ENCODE measurements around the gene AHNAK2. TPM values are rescaled to one million over a fixed set of nuclear protein-coding genes. Genes with fewer than 3 reads are reported as not detected.

The AHNAK2 gene
- total and polyA plus RNA-seq, 2 of the 13 experiments (the other 11 are each of a cell fraction or from before 2014, with no cell fraction given), result 0.11 to 0.18 TPM

DNA sequence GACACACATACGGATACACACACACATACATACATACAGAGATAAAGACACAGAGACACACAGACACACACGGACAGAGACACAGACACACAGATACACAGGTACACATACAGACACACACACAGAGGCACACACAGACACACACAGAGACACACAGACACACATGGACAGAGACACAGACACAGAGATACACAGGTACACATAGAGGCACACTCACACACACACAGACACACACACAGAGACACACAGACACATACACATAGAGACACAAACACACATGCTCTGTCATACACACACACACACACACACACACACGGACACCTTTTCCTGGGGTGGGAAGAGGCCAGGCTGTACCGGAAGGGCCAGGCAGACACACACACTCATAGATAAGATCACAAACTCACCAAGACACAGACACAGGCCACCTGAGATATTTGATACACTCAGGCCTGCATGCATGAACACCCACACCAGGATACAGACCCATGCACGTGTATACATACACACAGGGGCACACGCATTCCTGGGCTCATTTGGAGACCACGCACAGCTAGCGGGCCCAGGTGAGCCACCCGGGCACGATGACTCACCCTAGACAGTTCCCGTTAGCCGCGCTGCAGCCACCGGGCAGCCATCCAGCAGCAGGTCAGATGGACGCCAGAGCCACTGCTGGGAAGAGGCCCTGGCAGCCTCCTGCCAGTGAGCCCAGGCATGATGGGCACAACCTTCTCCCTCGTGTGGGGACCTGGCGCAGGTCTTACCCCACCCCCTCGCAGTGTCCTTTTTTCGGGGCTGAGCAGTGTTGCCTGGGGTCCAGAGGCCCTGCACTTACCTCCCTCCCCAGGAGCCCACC, 1.8 kb upstream of the AHNAK2 start:
- Histone ChIP-seq H2AFZ (ENCODE audit: low read length) (no peak overlapping the region), H4K20me1 (ENCODE audit: insufficient read depth, low read length) (no peaks in the 10 kb centered on the region), H3K27ac (ENCODE audit: extremely low read length, insufficient read depth, low read length) (no peak overlapping the region), H3K4me1 (ENCODE audit: insufficient read depth, low read length) (peaks cover 63% of the 10 kb centered on the region), H3K4me3 (replicated peaks in 1 of 3; ENCODE audit: insufficient read depth in 1 of 3, low read depth in 2 of 3, low read length in 3 of 3) (peak overlapping the region in 2 of 3 experiments; percentile 7 to 18; a peak in 2 of 6 replicates), H3K79me2 (ENCODE audit: insufficient read depth, low read length) (no peaks in the 10 kb centered on the region), H3K4me2 (ENCODE audit: low read depth, low read length) (peak overlapping the region; percentile 36; the same call in 1 of the 2 replicates), H3K9me3 (ENCODE audit: low read length) (no peaks in the 10 kb centered on the region), H3K27me3 (ENCODE audit: control insufficient read depth in 1 of 2, insufficient read depth in 2 of 2, low read length in 2 of 2) (peaks cover 18 to 82% of the 10 kb centered on the region in 2 experiments; a peak in 4 of 5 replicates), H3K36me3 (replicated peaks in 1 of 2; ENCODE audit: control insufficient read depth in 1 of 2, insufficient read depth in 2 of 2, low read length in 2 of 2) (no peaks in the 10 kb centered on the region), H3K9ac (ENCODE audit: insufficient read depth, low read depth, low read length) (no peak overlapping the region)
- in situ Hi-C loops (cut with HindIII; ENCODE audit: extremely low pct_ligation_motif_present, low pct_unique_long_range_greater_than_20kb) (no loop called here), intact Hi-C loops (cut with micrococcal nuclease; ENCODE audit: unreplicated experiment) (loop anchor here (5.0 kb wide), 1 partner anchor 42 kb away; the partner anchor contains the start of gene CDCA4)
- peak; percentile 28 for FAIRE-seq
- ChIA-PET CTCF (ENCODE audit: low intra/inter-chr PET ratio, low total read pairs) (interaction anchor here (6.7 kb wide), 1 partner anchor 65 kb away, joined by 146 read pairs; no protein-coding TSS in a partner anchor), POLR2A (no interaction called here)
- DNase-seq (ENCODE audit: low spot score), result no peak
- WGBS (ENCODE audit: low lambda C conversion rate), result 0% methylated on average over 3 of the region's 19 CpGs
- peak; percentile 3; the same call in 1 of the 3 replicates for ATAC-seq
- BruUV-seq (replicated peaks), result no TSS peak
- no peak for TF ChIP-seq ZNF326 (CRISPR knock-in tag; IDR thresholded peaks at IDR 0.05; ENCODE audit: borderline replicate concordance)
- no peak for TF ChIP-seq TARDBP (CRISPR knock-in tag; IDR thresholded peaks at IDR 0.05)
- TF ChIP-seq FOSL1 (CRISPR knock-in tag; IDR thresholded peaks at IDR 0.05; ENCODE audit: borderline replicate concordance), result peak; percentile 64; the same call in 1 of the 2 replicates
- TF ChIP-seq, protein P1, sequence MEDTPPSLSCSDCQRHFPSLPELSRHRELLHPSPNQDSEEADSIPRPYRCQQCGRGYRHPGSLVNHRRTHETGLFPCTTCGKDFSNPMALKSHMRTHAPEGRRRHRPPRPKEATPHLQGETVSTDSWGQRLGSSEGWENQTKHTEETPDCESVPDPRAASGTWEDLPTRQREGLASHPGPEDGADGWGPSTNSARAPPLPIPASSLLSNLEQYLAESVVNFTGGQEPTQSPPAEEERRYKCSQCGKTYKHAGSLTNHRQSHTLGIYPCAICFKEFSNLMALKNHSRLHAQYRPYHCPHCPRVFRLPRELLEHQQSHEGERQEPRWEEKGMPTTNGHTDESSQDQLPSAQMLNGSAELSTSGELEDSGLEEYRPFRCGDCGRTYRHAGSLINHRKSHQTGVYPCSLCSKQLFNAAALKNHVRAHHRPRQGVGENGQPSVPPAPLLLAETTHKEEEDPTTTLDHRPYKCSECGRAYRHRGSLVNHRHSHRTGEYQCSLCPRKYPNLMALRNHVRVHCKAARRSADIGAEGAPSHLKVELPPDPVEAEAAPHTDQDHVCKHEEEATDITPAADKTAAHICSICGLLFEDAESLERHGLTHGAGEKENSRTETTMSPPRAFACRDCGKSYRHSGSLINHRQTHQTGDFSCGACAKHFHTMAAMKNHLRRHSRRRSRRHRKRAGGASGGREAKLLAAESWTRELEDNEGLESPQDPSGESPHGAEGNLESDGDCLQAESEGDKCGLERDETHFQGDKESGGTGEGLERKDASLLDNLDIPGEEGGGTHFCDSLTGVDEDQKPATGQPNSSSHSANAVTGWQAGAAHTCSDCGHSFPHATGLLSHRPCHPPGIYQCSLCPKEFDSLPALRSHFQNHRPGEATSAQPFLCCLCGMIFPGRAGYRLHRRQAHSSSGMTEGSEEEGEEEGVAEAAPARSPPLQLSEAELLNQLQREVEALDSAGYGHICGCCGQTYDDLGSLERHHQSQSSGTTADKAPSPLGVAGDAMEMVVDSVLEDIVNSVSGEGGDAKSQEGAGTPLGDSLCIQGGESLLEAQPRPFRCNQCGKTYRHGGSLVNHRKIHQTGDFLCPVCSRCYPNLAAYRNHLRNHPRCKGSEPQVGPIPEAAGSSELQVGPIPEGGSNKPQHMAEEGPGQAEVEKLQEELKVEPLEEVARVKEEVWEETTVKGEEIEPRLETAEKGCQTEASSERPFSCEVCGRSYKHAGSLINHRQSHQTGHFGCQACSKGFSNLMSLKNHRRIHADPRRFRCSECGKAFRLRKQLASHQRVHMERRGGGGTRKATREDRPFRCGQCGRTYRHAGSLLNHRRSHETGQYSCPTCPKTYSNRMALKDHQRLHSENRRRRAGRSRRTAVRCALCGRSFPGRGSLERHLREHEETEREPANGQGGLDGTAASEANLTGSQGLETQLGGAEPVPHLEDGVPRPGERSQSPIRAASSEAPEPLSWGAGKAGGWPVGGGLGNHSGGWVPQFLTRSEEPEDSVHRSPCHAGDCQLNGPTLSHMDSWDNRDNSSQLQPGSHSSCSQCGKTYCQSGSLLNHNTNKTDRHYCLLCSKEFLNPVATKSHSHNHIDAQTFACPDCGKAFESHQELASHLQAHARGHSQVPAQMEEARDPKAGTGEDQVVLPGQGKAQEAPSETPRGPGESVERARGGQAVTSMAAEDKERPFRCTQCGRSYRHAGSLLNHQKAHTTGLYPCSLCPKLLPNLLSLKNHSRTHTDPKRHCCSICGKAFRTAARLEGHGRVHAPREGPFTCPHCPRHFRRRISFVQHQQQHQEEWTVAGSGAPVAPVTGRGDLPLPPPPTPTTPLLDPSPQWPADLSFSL (CRISPR knock-in tag; IDR thresholded peaks at IDR 0.05), result peak; percentile 93
- TF ChIP-seq, protein P2, sequence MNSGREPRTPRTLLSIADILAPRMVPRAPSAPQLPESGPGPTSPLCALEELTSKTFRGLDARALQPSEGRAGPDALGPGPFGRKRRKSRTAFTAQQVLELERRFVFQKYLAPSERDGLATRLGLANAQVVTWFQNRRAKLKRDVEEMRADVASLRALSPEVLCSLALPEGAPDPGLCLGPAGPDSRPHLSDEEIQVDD (CRISPR knock-in tag; IDR thresholded peaks at IDR 0.05; ENCODE audit: borderline replicate concordance), result no peak
- TF ChIP-seq HNRNPL (IDR thresholded peaks at IDR 0.05; ENCODE audit: low read depth, low read length), result peak; percentile 94
- TF ChIP-seq, protein P3, sequence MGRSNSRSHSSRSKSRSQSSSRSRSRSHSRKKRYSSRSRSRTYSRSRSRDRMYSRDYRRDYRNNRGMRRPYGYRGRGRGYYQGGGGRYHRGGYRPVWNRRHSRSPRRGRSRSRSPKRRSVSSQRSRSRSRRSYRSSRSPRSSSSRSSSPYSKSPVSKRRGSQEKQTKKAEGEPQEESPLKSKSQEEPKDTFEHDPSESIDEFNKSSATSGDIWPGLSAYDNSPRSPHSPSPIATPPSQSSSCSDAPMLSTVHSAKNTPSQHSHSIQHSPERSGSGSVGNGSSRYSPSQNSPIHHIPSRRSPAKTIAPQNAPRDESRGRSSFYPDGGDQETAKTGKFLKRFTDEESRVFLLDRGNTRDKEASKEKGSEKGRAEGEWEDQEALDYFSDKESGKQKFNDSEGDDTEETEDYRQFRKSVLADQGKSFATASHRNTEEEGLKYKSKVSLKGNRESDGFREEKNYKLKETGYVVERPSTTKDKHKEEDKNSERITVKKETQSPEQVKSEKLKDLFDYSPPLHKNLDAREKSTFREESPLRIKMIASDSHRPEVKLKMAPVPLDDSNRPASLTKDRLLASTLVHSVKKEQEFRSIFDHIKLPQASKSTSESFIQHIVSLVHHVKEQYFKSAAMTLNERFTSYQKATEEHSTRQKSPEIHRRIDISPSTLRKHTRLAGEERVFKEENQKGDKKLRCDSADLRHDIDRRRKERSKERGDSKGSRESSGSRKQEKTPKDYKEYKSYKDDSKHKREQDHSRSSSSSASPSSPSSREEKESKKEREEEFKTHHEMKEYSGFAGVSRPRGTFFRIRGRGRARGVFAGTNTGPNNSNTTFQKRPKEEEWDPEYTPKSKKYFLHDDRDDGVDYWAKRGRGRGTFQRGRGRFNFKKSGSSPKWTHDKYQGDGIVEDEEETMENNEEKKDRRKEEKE (IDR thresholded peaks at IDR 0.05), result no peak
